Astrocyte of the cerebellum (primary cell): ENCODE data around the gene ARSD.

Experiments used
- DNase-seq: peaks from one replicate; pipeline ENCODE4 v3.0.0-alpha.2; 2011; ENCODE audit warnings: low read depth
- H3K4me3 ChIP-seq: 2 replicates; pipeline ENCODE4 v1.5.1; 2011; ENCODE audit warnings: mild to moderate bottlenecking, low read depth, low read length, moderate library complexity
- CTCF ChIP-seq: IDR thresholded peaks from 2 replicates; pipeline ENCODE4 v1.5.1; 2012; ENCODE audit warnings: low read length, low read depth, moderate library complexity, mild to moderate bottlenecking; ENCODE audit errors: missing control alignments
- in situ Hi-C: cut with HindIII; loops from 2 replicates; pipeline ENCODE4 v1.10.0; 2017; ENCODE audit warnings: low sequenced_read_pairs

The ARSD gene

GRCh38 chrX:2921750-2922149 lies 7.4 kb downstream of the ARSD start:
- H3K4me3 ChIP-seq, result no peak overlapping the region
- no peak for TF ChIP-seq CTCF
- no peak for DNase-seq
- in situ Hi-C loops, result no loop called here

GRCh38 chrX:2921193-2921592 lies 7.9 kb downstream of the ARSD start:
- no peak for TF ChIP-seq CTCF
- in situ Hi-C loops, result no loop called here

DNA sequence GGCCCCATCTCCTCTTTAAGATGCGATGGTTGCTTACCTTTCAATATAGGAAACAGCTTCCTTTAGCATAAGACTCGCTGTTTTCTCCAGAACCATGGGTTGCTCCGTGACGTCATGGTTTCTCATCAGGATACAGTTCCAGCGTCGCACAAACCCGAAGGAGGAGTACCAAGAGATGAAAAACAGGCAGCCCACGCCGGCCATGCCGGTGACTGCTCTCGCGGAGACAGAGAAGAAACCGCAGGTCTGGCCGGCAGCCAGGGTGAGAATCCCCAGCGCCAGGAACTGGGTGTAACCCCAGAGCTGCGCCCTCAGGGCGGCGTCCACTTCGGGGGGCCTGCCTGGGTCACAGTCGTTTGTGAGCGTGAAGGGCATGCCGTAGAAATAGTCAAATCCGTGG lies 11.4 kb downstream of the ARSD start:
- no peak overlapping the region for H3K4me3 ChIP-seq
- in situ Hi-C loops, result no loop called here
- no peak for DNase-seq
- no peak for TF ChIP-seq CTCF

More at GRCh38 chrX:2921193-2921592, 7.9 kb downstream of the ARSD start:
- no peak overlapping the region for H3K4me3 ChIP-seq
- no peak for DNase-seq

GRCh38 chrX:2913118-2913517 lies 16.0 kb downstream of the ARSD start:
- TF ChIP-seq CTCF, result peak; percentile 25
- no peak for DNase-seq
- in situ Hi-C loops, result no loop called here
- H3K4me3 ChIP-seq, result no peak overlapping the region

DNA sequence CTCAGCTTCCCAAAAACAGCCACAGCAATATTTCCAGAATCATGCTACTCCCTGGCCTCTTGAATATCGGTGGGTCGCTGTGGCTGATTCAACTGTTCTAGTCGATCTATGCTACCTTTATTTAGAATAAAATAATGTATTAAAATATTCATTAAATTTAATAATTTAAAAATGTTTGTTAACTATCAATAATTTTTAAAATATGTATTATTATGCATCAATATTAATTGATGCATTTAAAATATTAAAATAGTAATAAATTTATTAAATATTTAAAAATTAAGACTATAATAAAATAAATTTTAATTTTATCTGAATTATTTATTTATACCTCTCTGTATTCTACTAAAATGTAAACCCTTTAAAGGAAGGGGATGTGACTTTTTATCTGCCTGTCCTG lies 19.0 kb downstream of the ARSD start:
- DNase-seq, result no peak
- no peak overlapping the region for H3K4me3 ChIP-seq
- TF ChIP-seq CTCF, result no peak
- in situ Hi-C loops, result no loop called here

DNA sequence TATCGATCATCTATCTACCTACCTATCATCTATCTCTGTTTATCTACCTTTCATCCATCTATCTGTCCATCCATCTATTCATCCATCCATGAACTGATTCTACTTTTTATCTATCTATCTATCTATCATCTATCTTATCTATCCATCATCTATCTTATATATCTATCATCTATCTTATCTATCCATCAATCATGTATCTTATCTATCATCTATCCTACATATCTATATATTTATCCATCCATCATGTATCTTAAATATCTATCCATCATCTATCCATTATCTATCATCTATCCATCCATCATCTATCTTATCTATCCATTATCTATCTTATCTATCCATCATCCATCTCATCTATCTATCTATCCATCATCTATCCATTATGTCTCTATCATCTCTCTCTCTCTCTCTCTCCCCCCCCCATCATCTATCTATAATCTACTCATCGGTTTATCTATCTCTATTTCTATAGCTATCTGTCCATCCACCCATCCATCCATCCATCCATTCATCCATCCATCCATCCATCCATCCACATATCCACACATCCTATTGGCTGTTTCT lies 20.9 kb downstream of the ARSD start:
- in situ Hi-C loops, result loop anchor here (5.0 kb wide), 1 partner anchor 56 kb away; no protein-coding TSS in a partner anchor
- H3K4me3 ChIP-seq, result no peak overlapping the region
- no peak for TF ChIP-seq CTCF
- no peak for DNase-seq
